Measurements from ENCODE around the gene LRRC3C.

The LRRC3C gene

GRCh38 chr17:39968761-39969160, 41.2 kb downstream of the LRRC3C start:
- Mint-ChIP-seq H3K4me3 (no peak overlapping the region), H3K36me3 (ENCODE audit: low read depth) (no peaks in the 10 kb centered on the region), H3K27ac (peak overlapping the region; percentile 33), H3K9me3 (no peaks in the 10 kb centered on the region), H3K4me1 (ENCODE audit: low read depth) (peaks cover 7% of the 10 kb centered on the region), H3K27me3 (ENCODE audit: low read depth) (peaks cover 43% of the 10 kb centered on the region)
- no peak for DNase-seq (ENCODE audit: low spot score)

GRCh38 chr17:39969375-39969774, 41.8 kb downstream of the LRRC3C start:
- Mint-ChIP-seq H3K27ac (no peak overlapping the region), H3K27me3 (ENCODE audit: low read depth) (peaks cover 42% of the 10 kb centered on the region), H3K4me1 (ENCODE audit: low read depth) (peaks cover 4% of the 10 kb centered on the region), H3K36me3 (ENCODE audit: low read depth) (no peaks in the 10 kb centered on the region), H3K9me3 (no peaks in the 10 kb centered on the region), H3K4me3 (no peak overlapping the region)
- DNase-seq (ENCODE audit: low spot score): no peak

GRCh38 chr17:39970157-39970692, 42.7 kb downstream of the LRRC3C start:
- Mint-ChIP-seq H3K9me3 (no peaks in the 10 kb centered on the region), H3K27ac (no peak overlapping the region), H3K27me3 (ENCODE audit: low read depth) (peaks cover 39% of the 10 kb centered on the region)

GRCh38 chr17:39971076-39971603, 43.6 kb downstream of the LRRC3C start:
- H3K4me1 Mint-ChIP-seq (ENCODE audit: low read depth): peaks cover 4% of the 10 kb centered on the region
- H3K36me3 Mint-ChIP-seq (ENCODE audit: low read depth): no peaks in the 10 kb centered on the region
- H3K27me3 Mint-ChIP-seq (ENCODE audit: low read depth): peaks cover 34% of the 10 kb centered on the region
- H3K9me3 Mint-ChIP-seq: no peaks in the 10 kb centered on the region
- H3K4me3 Mint-ChIP-seq: no peak overlapping the region
- DNase-seq (ENCODE audit: low spot score): no peak
- H3K27ac Mint-ChIP-seq: no peak overlapping the region

More at GRCh38 chr17:39970157-39970692, 42.7 kb downstream of the LRRC3C start:
- Mint-ChIP-seq H3K4me1 (ENCODE audit: low read depth) (peaks cover 4% of the 10 kb centered on the region), H3K36me3 (ENCODE audit: low read depth) (no peaks in the 10 kb centered on the region), H3K4me3 (no peak overlapping the region)
- no peak for DNase-seq (ENCODE audit: low spot score)

- Mint-ChIP-seq H3K36me3 (ENCODE audit: low read depth) (no peaks in the 10 kb centered on the region), H3K4me3 (no peak overlapping the region), H3K27ac (no peak overlapping the region), H3K4me1 (ENCODE audit: low read depth) (peaks cover 1% of the 10 kb centered on the region), H3K27me3 (ENCODE audit: low read depth) (peaks cover 33% of the 10 kb centered on the region), H3K9me3 (no peaks in the 10 kb centered on the region)
- no peak for DNase-seq (ENCODE audit: low spot score)
Measured at GRCh38 chr17:39972271-39972670, 44.7 kb downstream of the LRRC3C start.

GRCh38 chr17:39973496-39973895, 46.0 kb downstream of the LRRC3C start:
- Mint-ChIP-seq H3K27ac (no peak overlapping the region), H3K27me3 (ENCODE audit: low read depth) (peaks cover 32% of the 10 kb centered on the region), H3K9me3 (no peaks in the 10 kb centered on the region), H3K4me1 (ENCODE audit: low read depth) (peaks cover 1% of the 10 kb centered on the region), H3K4me3 (no peak overlapping the region), H3K36me3 (ENCODE audit: low read depth) (no peaks in the 10 kb centered on the region)
- no peak for DNase-seq (ENCODE audit: low spot score)

GRCh38 chr17:39974433-39974832, 46.9 kb downstream of the LRRC3C start:
- Mint-ChIP-seq H3K36me3 (ENCODE audit: low read depth) (no peaks in the 10 kb centered on the region), H3K4me1 (ENCODE audit: low read depth) (peaks cover 2% of the 10 kb centered on the region), H3K27me3 (ENCODE audit: low read depth) (peaks cover 33% of the 10 kb centered on the region), H3K4me3 (no peak overlapping the region), H3K27ac (no peak overlapping the region), H3K9me3 (no peaks in the 10 kb centered on the region)
- DNase-seq (ENCODE audit: low spot score): no peak

GRCh38 chr17:39975801-39976200, 48.3 kb downstream of the LRRC3C start:
- Mint-ChIP-seq H3K4me1 (ENCODE audit: low read depth) (peaks cover 9% of the 10 kb centered on the region), H3K4me3 (no peak overlapping the region), H3K27ac (no peak overlapping the region)

GRCh38 chr17:39979016-39979670, 51.6 kb downstream of the LRRC3C start:
- Mint-ChIP-seq H3K4me1 (ENCODE audit: low read depth) (peaks cover 24% of the 10 kb centered on the region), H3K4me3 (peak overlapping the region; percentile 96), H3K27ac (no peak overlapping the region), H3K9me3 (no peaks in the 10 kb centered on the region), H3K36me3 (ENCODE audit: low read depth) (peaks cover 8% of the 10 kb centered on the region), H3K27me3 (ENCODE audit: low read depth) (peaks cover 6% of the 10 kb centered on the region)
- DNase-seq (ENCODE audit: low spot score): no peak

More at GRCh38 chr17:39975801-39976200, 48.3 kb downstream of the LRRC3C start:
- DNase-seq (ENCODE audit: low spot score): no peak
- Mint-ChIP-seq H3K27me3 (ENCODE audit: low read depth) (peaks cover 24% of the 10 kb centered on the region), H3K36me3 (ENCODE audit: low read depth) (no peaks in the 10 kb centered on the region), H3K9me3 (no peaks in the 10 kb centered on the region)

- H3K9me3 Mint-ChIP-seq: no peaks in the 10 kb centered on the region
- H3K4me1 Mint-ChIP-seq (ENCODE audit: low read depth): peaks cover 24% of the 10 kb centered on the region
- peak overlapping the region; percentile 96 for H3K4me3 Mint-ChIP-seq
- H3K27ac Mint-ChIP-seq: peak overlapping the region; percentile 96
- H3K36me3 Mint-ChIP-seq (ENCODE audit: low read depth): peaks cover 13% of the 10 kb centered on the region
- DNase-seq (ENCODE audit: low spot score): no peak
- H3K27me3 Mint-ChIP-seq (ENCODE audit: low read depth): peaks cover 6% of the 10 kb centered on the region
Measured at GRCh38 chr17:39979893-39980350, 52.4 kb downstream of the LRRC3C start.

GRCh38 chr17:39980351-39981206, 53.0 kb downstream of the LRRC3C start, which contains the start of gene PSMD3:
Gene PSMD3, plus strand, starts transcription at chr17:39980807. Its CDS starts 164 bp downstream, at chr17:39980971.
- H3K27me3 Mint-ChIP-seq (ENCODE audit: low read depth): peaks cover 6% of the 10 kb centered on the region
- peaks cover 24% of the 10 kb centered on the region for H3K4me1 Mint-ChIP-seq (ENCODE audit: low read depth)
- peaks cover 18% of the 10 kb centered on the region for H3K36me3 Mint-ChIP-seq (ENCODE audit: low read depth)
- peak within 1 kb of the TSS; percentile 96 for H3K27ac Mint-ChIP-seq
- no peaks in the 10 kb centered on the region for H3K9me3 Mint-ChIP-seq
- H3K4me3 Mint-ChIP-seq: peak within 1 kb of the TSS; percentile 96
- peak; percentile 98 for DNase-seq (ENCODE audit: low spot score)

GRCh38 chr17:39981207-39981741, 53.7 kb downstream of the LRRC3C start:
- H3K4me1 Mint-ChIP-seq (ENCODE audit: low read depth): peaks cover 24% of the 10 kb centered on the region
- no peak for DNase-seq (ENCODE audit: low spot score)

GRCh38 chr17:39981766-39982375, 54.3 kb downstream of the LRRC3C start:
- peaks cover 24% of the 10 kb centered on the region for H3K4me1 Mint-ChIP-seq (ENCODE audit: low read depth)
- peaks cover 31% of the 10 kb centered on the region for H3K36me3 Mint-ChIP-seq (ENCODE audit: low read depth)
- H3K27me3 Mint-ChIP-seq (ENCODE audit: low read depth): peaks cover 6% of the 10 kb centered on the region
- H3K27ac Mint-ChIP-seq: peak overlapping the region; percentile 96
- H3K4me3 Mint-ChIP-seq: peak overlapping the region; percentile 96
- no peak for DNase-seq (ENCODE audit: low spot score)
- H3K9me3 Mint-ChIP-seq: no peaks in the 10 kb centered on the region

More at GRCh38 chr17:39981207-39981741, 53.7 kb downstream of the LRRC3C start:
- H3K36me3 Mint-ChIP-seq (ENCODE audit: low read depth): peaks cover 25% of the 10 kb centered on the region
- H3K9me3 Mint-ChIP-seq: no peaks in the 10 kb centered on the region
- peaks cover 6% of the 10 kb centered on the region for H3K27me3 Mint-ChIP-seq (ENCODE audit: low read depth)
- H3K4me3 Mint-ChIP-seq: peak overlapping the region; percentile 96
- peak overlapping the region; percentile 96 for H3K27ac Mint-ChIP-seq
